K562 (cell line): ENCODE measurements around the gene PTPN11. TPM values are rescaled to one million over a fixed set of nuclear protein-coding genes. Genes with fewer than 3 reads are reported as not detected.

Experiments used
- ATAC-seq: fragments of 200-7000 bp; cut with Tn5 transposase; 3 replicates; pipeline ENCODE4 v1.9.1; 2020; ENCODE audit warnings: moderate library complexity
- BruUV-seq: library from RNA; stranded (reverse); fragments of 400-500 nt; replicated peaks from 2 replicates; lab custom pipeline; 2021; lab: Mats Ljungman, UMichigan
- CTCF ChIA-PET: fragments of 300-600 bp; formaldehyde crosslinking; extraction: SDS; loops from one replicate; lab custom pipeline; 2021; ENCODE audit warnings: low intra/inter-chr PET ratio; lab: Yijun Ruan, JAX
- POLR2A ChIA-PET: fragments of 300-600, 350-650 bp; sonication (Branson Sonifier 250); formaldehyde crosslinking; extraction: SDS; loops from one replicate; lab custom pipeline; 2021; ENCODE audit warnings: antibody characterized with exemption, inconsistent platforms; lab: Yijun Ruan, JAX
- DNase-seq, 4 experiments: peaks; one replicate each; pipeline versions ENCODE4 v3.0.0 to v3.0.0-alpha.2; 2011 to 2018; ENCODE audit warnings: low spot score in 3 of 4, mixed read lengths in 3 of 4; ENCODE audit errors: extremely low read depth in 1 of 4
- FAIRE-seq: peaks from 2 replicates; lab custom pipeline; 2011; peaks lifted over from hg19 to GRCh38; lab: Jason Lieb, UNC
- H2AFZ ChIP-seq: 2 replicates; pipeline ENCODE4 v1.6.0; 2011; ENCODE audit warnings: low read depth, low read length, control low read depth, inconsistent platforms
- H3K27ac ChIP-seq: fragments of 200-600 bp; 3 replicates; pipeline ENCODE4 v1.8.0; 2011; ENCODE audit warnings: low read depth, mild to moderate bottlenecking, control low read depth, inconsistent platforms, low read length, moderate library complexity, mixed read lengths; ENCODE audit errors: extremely low read depth
- H3K27me3 ChIP-seq, 2 experiments: fragments of 300-600 bp in 1 of 2; 2 replicates in 1 of 2; 3 replicates in 1 of 2; pipeline versions ENCODE4 v1.6.0 to v1.8.0; 2011; ENCODE audit warnings: inconsistent platforms in 2 of 2, low read length in 2 of 2, mild to moderate bottlenecking in 1 of 2, mixed read lengths in 1 of 2, moderate library complexity in 1 of 2; ENCODE audit not compliant: control insufficient read depth in 2 of 2, insufficient read depth in 2 of 2
- H3K36me3 ChIP-seq: fragments of 300-600 bp; 3 replicates; pipeline ENCODE4 v1.8.0; 2011; ENCODE audit warnings: mild to moderate bottlenecking, low read length, inconsistent platforms; ENCODE audit not compliant: control insufficient read depth, insufficient read depth
- H3K4me1 ChIP-seq, 2 experiments: fragments of 200-600 bp in 1 of 2; replicated peaks in 1 of 2; 2 replicates in 1 of 2; 3 replicates in 1 of 2; pipeline versions ENCODE4 v1.5.1 to v1.8.0; 2011; ENCODE audit warnings: inconsistent platforms in 2 of 2, low read length in 2 of 2, mild to moderate bottlenecking in 1 of 2, mixed read lengths in 1 of 2, moderate library complexity in 1 of 2; ENCODE audit not compliant: control insufficient read depth in 2 of 2, insufficient read depth in 2 of 2
- H3K4me2 ChIP-seq: 2 replicates; pipeline ENCODE4 v1.6.1; 2011; ENCODE audit warnings: low read length, control low read depth, inconsistent platforms, mixed read lengths; ENCODE audit not compliant: insufficient read depth
- H3K4me3 ChIP-seq: fragments of 200-600 bp; sonication (generic), shearing (Covaris generic); 2 replicates; pipeline ENCODE4 v1.5.1; 2016; ENCODE audit warnings: control low read depth, inconsistent platforms
- H3K79me2 ChIP-seq: fragments of 200-600 bp; 3 replicates; pipeline ENCODE4 v1.8.0; 2011; ENCODE audit warnings: low read length, inconsistent platforms; ENCODE audit not compliant: control insufficient read depth, insufficient read depth
- H3K9ac ChIP-seq, 2 experiments: 2 replicates each; pipeline versions ENCODE4 v1.6.0 to v1.6.1; 2011; ENCODE audit warnings: low read depth in 2 of 2, low read length in 2 of 2, control low read depth in 1 of 2, inconsistent platforms in 1 of 2, mild to moderate bottlenecking in 1 of 2, mixed read lengths in 1 of 2; ENCODE audit not compliant: insufficient read depth in 1 of 2
- H3K9me1 ChIP-seq: one replicate; pipeline ENCODE4 v1.6.0; 2011; ENCODE audit warnings: inconsistent platforms, mild to moderate bottlenecking, low read length, moderate library complexity; ENCODE audit not compliant: control insufficient read depth, insufficient read depth
- H3K9me3 ChIP-seq: replicated peaks from 2 replicates; pipeline ENCODE4 v1.5.1; 2011; ENCODE audit warnings: low read depth, low read length, inconsistent platforms; ENCODE audit not compliant: control insufficient read depth, insufficient read depth
- H4K20me1 ChIP-seq: replicated peaks from 2 replicates; pipeline ENCODE4 v1.6.1; 2011; ENCODE audit warnings: low read length, inconsistent platforms, mixed read lengths; ENCODE audit not compliant: control insufficient read depth, insufficient read depth
- ERF ChIP-seq: fragments of 450-650 bp; formaldehyde crosslinking; IDR thresholded peaks from 2 replicates; pipeline ENCODE4 v1.4.0; 2020; ENCODE audit warnings: mild to moderate bottlenecking, mixed read lengths
- IFI16 ChIP-seq: fragments of 250-450 bp; sonication (Bioruptor Pico); IDR thresholded peaks from 2 replicates; pipeline ENCODE4 v2.1.2; 2022; ENCODE audit warnings: mild to moderate bottlenecking, inconsistent platforms
- NR3C1 ChIP-seq: sonication (generic); formaldehyde crosslinking; IDR thresholded peaks from 2 replicates; pipeline ENCODE4 v1.8.1; 2022; ENCODE audit warnings: missing genetic modification reagents
- POLR2H ChIP-seq: IDR thresholded peaks from 2 replicates; pipeline ENCODE4 v1.6.1; 2016; ENCODE audit warnings: missing genetic modification characterization, low read depth, mild to moderate bottlenecking, control low read depth, missing compliant biosample characterization, moderate library complexity
- RBM39 ChIP-seq: fragments of 200-400 bp; formaldehyde crosslinking; optimal IDR thresholded peaks from 2 replicates; pipeline ENCODE3; 2018; ENCODE audit warnings: low read depth, low read length
- TCFL5 ChIP-seq: fragments of 250-450 bp; sonication (Bioruptor Pico); conservative IDR thresholded peaks from 2 replicates; pipeline ENCODE4 v1.6.1; 2021; ENCODE audit warnings: mild to moderate bottlenecking, moderate library complexity, matching md5 sums
- TEAD2 ChIP-seq: fragments of 450-650 bp; IDR thresholded peaks from 2 replicates; pipeline ENCODE4 v1.6.1; 2016; ENCODE audit warnings: missing genetic modification characterization, control low read depth, missing compliant biosample characterization
- VEZF1 ChIP-seq: fragments of 200-800 bp; sonication (Bioruptor generic); IDR thresholded peaks from 2 replicates; pipeline ENCODE4 v1.6.1; 2017; ENCODE audit warnings: missing genetic modification characterization, missing compliant biosample characterization
- ZNF586 ChIP-seq: fragments of 450-650 bp; formaldehyde crosslinking; conservative IDR thresholded peaks from 2 replicates; pipeline ENCODE4 v1.4.0; 2020; ENCODE audit warnings: mild to moderate bottlenecking, moderate library complexity
- WGBS: fragments of 100-300 bp; shearing (Covaris generic); methylation state at CpG from one replicate; pipeline ENCODE4 v1.1.6; 2016; ENCODE audit warnings: low coverage, mixed read lengths; ENCODE audit not compliant: insufficient coverage; ENCODE audit errors: missing lambda C conversion rate; 5-methylcytosine and 5-hydroxymethylcytosine counted together
- in situ Hi-C: fragments of 300-500 bp; cut with MboI; formaldehyde crosslinking; loops from 4 replicates; pipeline ENCODE4 v1.15.0; 2018; ENCODE audit warnings: inconsistent platforms, mixed read lengths
- intact Hi-C: fragments of 100-400 bp; cut with micrococcal nuclease; formaldehyde crosslinking; loops from 2 replicates; pipeline ENCODE4 v1.14.2; 2022
- polyA plus RNA-seq, 8 experiments: library from polyadenylated mRNA; depleted of rRNA in 4 of 8; stranded (reverse) in 5 of 8; unstranded in 3 of 8; fragments of >200 nt; fragmentation: Nextera tagmentation in 2 of 8; fragmentation: Illumina TruSeq in 1 of 8; extraction: Ambion mirVana in 2 of 8; extraction: Trizol in 1 of 8; gene quantifications; 2 replicates each; pipeline versions ENCODE4 v1.2.1 to v1.2.3, GENCODE V29; 2011 to 2014; ENCODE audit warnings: inconsistent platforms in 1 of 8, missing spikeins in 1 of 8
- total RNA-seq, 7 experiments: library from RNA; depleted of rRNA in 6 of 7; stranded (reverse); fragments of >200 nt in 6 of 7; fragmentation: Illumina TruSeq in 2 of 7; extraction: Trizol in 2 of 7; gene quantifications; 2 replicates each; pipeline versions ENCODE4 v1.2.1 to v1.2.3, GENCODE V29; 2011 to 2021; ENCODE audit warnings: low replicate concordance in 1 of 7
- TF ChIP-seq, protein P1 (sequence below): sonication (generic); formaldehyde crosslinking; IDR thresholded peaks from 2 replicates; pipeline ENCODE4 v1.8.0; 2022; ENCODE audit warnings: mild to moderate bottlenecking, missing genetic modification reagents
- TF ChIP-seq, protein P2 (sequence below): fragments of 450-650 bp; IDR thresholded peaks from 2 replicates; pipeline ENCODE4 v1.6.1; 2017; ENCODE audit warnings: antibody characterized with exemption, mild to moderate bottlenecking
- TF ChIP-seq, protein P3 (sequence below): IDR thresholded peaks from 2 replicates; pipeline ENCODE4 v1.6.1; 2014; ENCODE audit warnings: antibody characterized with exemption

The PTPN11 gene
- total and polyA plus RNA-seq, 9 of the 15 experiments (the other 6 are each of a cell fraction or from before 2014, with no cell fraction given) = 22.5 to 126 (median 79.7) TPM

GRCh38 chr12:112381883-112382796 is 36.6 kb upstream of the PTPN11 start, which contains the start of gene HECTD4:
Gene HECTD4 (minus strand): TSS chr12:112382431. CDS start chr12:112382128, 303 bp downstream.
- Histone ChIP-seq H3K27ac (peak within 1 kb of the TSS; percentile 89), H3K36me3 (no peaks in the 10 kb centered on the region; the same call in 2 of the 3 replicates), H3K9me1 (peaks cover 3% of the 10 kb centered on the region), H3K4me3 (peak within 1 kb of the TSS; percentile 98), H3K9me3 (no peaks in the 10 kb centered on the region), H3K9ac (peak within 1 kb of the TSS; percentile 78 to 97), H3K27me3 (no peaks in the 10 kb centered on the region), H4K20me1 (0 out of 2 replicates have a peak, but pooled peaks cover 7% of the 10 kb centered on the region), H2AFZ (peak within 1 kb of the TSS; percentile 96), H3K4me1 (peaks cover 22 to 32% of the 10 kb centered on the region in 2 experiments), H3K4me2 (peak within 1 kb of the TSS; percentile 88), H3K79me2 (peaks cover 47% of the 10 kb centered on the region)
- POLR2A ChIA-PET = no interaction called here
- in situ Hi-C loops = no loop called here
- CTCF ChIA-PET = interaction anchor here (0.6 kb wide), 1 partner anchor 313 kb away, joined by 4 read pairs; no protein-coding TSS in a partner anchor
- intact Hi-C loops = loop anchor here (1.0 to 10.0 kb wide), 3 partner anchors 184 to 367 kb away; partner anchors contain the start of genes ERP29 and TMEM116
- peak; percentile 95 to 97 (median 96) for DNase-seq
- BruUV-seq = no TSS peak
- FAIRE-seq = peak; percentile 82
- peak; percentile 96 for ATAC-seq
- 2% methylated on average over 34 of the region's 106 CpGs for WGBS
- no peak for TF ChIP-seq TCFL5 (CRISPR knock-in tag)
- TF ChIP-seq, protein P1, sequence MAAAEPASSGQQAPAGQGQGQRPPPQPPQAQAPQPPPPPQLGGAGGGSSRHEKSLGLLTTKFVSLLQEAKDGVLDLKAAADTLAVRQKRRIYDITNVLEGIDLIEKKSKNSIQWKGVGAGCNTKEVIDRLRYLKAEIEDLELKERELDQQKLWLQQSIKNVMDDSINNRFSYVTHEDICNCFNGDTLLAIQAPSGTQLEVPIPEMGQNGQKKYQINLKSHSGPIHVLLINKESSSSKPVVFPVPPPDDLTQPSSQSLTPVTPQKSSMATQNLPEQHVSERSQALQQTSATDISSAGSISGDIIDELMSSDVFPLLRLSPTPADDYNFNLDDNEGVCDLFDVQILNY (CRISPR knock-in tag) = no peak
- 0 out of 2 replicates have a peak, but pooled peaks have one; percentile 41 for TF ChIP-seq ERF
- TF ChIP-seq ZNF586 (CRISPR knock-in tag) = no peak
- TF ChIP-seq, protein P2, sequence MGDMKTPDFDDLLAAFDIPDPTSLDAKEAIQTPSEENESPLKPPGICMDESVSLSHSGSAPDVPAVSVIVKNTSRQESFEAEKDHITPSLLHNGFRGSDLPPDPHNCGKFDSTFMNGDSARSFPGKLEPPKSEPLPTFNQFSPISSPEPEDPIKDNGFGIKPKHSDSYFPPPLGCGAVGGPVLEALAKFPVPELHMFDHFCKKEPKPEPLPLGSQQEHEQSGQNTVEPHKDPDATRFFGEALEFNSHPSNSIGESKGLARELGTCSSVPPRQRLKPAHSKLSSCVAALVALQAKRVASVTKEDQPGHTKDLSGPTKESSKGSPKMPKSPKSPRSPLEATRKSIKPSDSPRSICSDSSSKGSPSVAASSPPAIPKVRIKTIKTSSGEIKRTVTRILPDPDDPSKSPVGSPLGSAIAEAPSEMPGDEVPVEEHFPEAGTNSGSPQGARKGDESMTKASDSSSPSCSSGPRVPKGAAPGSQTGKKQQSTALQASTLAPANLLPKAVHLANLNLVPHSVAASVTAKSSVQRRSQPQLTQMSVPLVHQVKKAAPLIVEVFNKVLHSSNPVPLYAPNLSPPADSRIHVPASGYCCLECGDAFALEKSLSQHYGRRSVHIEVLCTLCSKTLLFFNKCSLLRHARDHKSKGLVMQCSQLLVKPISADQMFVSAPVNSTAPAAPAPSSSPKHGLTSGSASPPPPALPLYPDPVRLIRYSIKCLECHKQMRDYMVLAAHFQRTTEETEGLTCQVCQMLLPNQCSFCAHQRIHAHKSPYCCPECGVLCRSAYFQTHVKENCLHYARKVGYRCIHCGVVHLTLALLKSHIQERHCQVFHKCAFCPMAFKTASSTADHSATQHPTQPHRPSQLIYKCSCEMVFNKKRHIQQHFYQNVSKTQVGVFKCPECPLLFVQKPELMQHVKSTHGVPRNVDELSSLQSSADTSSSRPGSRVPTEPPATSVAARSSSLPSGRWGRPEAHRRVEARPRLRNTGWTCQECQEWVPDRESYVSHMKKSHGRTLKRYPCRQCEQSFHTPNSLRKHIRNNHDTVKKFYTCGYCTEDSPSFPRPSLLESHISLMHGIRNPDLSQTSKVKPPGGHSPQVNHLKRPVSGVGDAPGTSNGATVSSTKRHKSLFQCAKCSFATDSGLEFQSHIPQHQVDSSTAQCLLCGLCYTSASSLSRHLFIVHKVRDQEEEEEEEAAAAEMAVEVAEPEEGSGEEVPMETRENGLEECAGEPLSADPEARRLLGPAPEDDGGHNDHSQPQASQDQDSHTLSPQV = no peak; the same call in 1 of the 2 replicates
- TF ChIP-seq RBM39 = no peak
- TF ChIP-seq, protein P3, sequence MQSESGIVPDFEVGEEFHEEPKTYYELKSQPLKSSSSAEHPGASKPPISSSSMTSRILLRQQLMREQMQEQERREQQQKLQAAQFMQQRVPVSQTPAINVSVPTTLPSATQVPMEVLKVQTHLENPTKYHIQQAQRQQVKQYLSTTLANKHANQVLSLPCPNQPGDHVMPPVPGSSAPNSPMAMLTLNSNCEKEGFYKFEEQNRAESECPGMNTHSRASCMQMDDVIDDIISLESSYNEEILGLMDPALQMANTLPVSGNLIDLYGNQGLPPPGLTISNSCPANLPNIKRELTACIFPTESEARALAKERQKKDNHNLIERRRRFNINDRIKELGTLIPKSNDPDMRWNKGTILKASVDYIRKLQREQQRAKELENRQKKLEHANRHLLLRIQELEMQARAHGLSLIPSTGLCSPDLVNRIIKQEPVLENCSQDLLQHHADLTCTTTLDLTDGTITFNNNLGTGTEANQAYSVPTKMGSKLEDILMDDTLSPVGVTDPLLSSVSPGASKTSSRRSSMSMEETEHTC = no peak
- no peak for TF ChIP-seq TEAD2 (tag)
- no peak for TF ChIP-seq IFI16 (CRISPR knock-in tag)
- TF ChIP-seq POLR2H (tag) = peak; percentile 62
- peak; percentile 14; the same call in 1 of the 2 replicates for TF ChIP-seq NR3C1 (CRISPR knock-in tag)
- peak; percentile 25 for TF ChIP-seq VEZF1
